DOHH2 (cell line): Measurements from ENCODE around the gene PPARA.

Source experiments
- H3F3A ChIP-seq: fragments of 200-600 bp; sonication (generic), shearing (Covaris generic); 2 replicates; pipeline ENCODE4 v1.6.0; 2016; ENCODE audit warnings: antibody characterized with exemption, mild to moderate bottlenecking; ENCODE audit not compliant: control insufficient read depth, insufficient read depth
- H3K27ac ChIP-seq: fragments of 200-600 bp; sonication (generic); 2 replicates; pipeline ENCODE4 v1.5.1; 2014; ENCODE audit warnings: low read depth, mild to moderate bottlenecking, low read length, moderate library complexity
- H3K27me3 ChIP-seq: fragments of 200-600 bp; sonication (generic); 2 replicates; pipeline ENCODE4 v1.6.1; 2014; ENCODE audit warnings: mild to moderate bottlenecking, low read length, mixed read lengths; ENCODE audit not compliant: control insufficient read depth
- H3K36me3 ChIP-seq: fragments of 200-600 bp; sonication (generic); 2 replicates; pipeline ENCODE4 v1.6.1; 2014; ENCODE audit warnings: mild to moderate bottlenecking, low read length, moderate library complexity, mixed read lengths; ENCODE audit not compliant: control insufficient read depth
- H3K4me1 ChIP-seq: fragments of 200-600 bp; sonication (generic); 2 replicates; pipeline ENCODE4 v1.6.1; 2014; ENCODE audit warnings: mild to moderate bottlenecking, low read length, mixed read lengths; ENCODE audit not compliant: control insufficient read depth
- H3K4me2 ChIP-seq: fragments of 200-600 bp; sonication (generic); 2 replicates; pipeline ENCODE4 v1.6.0; 2014; ENCODE audit warnings: mild to moderate bottlenecking, low read length, moderate library complexity
- H3K4me3 ChIP-seq: fragments of 200-600 bp; sonication (generic); 2 replicates; pipeline ENCODE4 v1.5.1; 2014; ENCODE audit warnings: mild to moderate bottlenecking, low read length, mixed read lengths
- H3K79me2 ChIP-seq: fragments of 200-600 bp; sonication (generic); 2 replicates; pipeline ENCODE4 v1.6.1; 2014; ENCODE audit warnings: mild to moderate bottlenecking, low read length, mixed read lengths; ENCODE audit not compliant: control insufficient read depth
- H3K9me2 ChIP-seq: fragments of 200-600 bp; sonication (generic); replicated peaks from 2 replicates; pipeline ENCODE4 v1.6.1; 2014; ENCODE audit warnings: mild to moderate bottlenecking, low read length, mixed read lengths; ENCODE audit not compliant: control insufficient read depth
- H3K9me3 ChIP-seq: fragments of 200-600 bp; sonication (generic); 2 replicates; pipeline ENCODE4 v1.6.1; 2014; ENCODE audit warnings: antibody characterized with exemption, low read length, mixed read lengths; ENCODE audit not compliant: control insufficient read depth, insufficient read depth
- H4K20me1 ChIP-seq: fragments of 200-600 bp; sonication (generic); 2 replicates; pipeline ENCODE4 v1.6.0; 2014; ENCODE audit warnings: low read depth, mild to moderate bottlenecking, antibody characterized with exemption, low read length, moderate library complexity; ENCODE audit not compliant: control insufficient read depth, insufficient read depth
- CTCF ChIP-seq: fragments of 200-600 bp; sonication (generic); IDR thresholded peaks from one replicate; pipeline ENCODE4 v1.5.1; 2014; ENCODE audit warnings: antibody characterized with exemption, mild to moderate bottlenecking, low read depth, low read length; ENCODE audit not compliant: poor library complexity, severe bottlenecking
- EZH2phosphoT487 ChIP-seq: fragments of 200-600 bp; sonication (generic); IDR thresholded peaks from 2 replicates; pipeline ENCODE4 v1.6.1; 2017; ENCODE audit warnings: borderline replicate concordance, mild to moderate bottlenecking, antibody characterized with exemption, low read length, moderate library complexity, mixed read lengths

PPARA gene

DNA sequence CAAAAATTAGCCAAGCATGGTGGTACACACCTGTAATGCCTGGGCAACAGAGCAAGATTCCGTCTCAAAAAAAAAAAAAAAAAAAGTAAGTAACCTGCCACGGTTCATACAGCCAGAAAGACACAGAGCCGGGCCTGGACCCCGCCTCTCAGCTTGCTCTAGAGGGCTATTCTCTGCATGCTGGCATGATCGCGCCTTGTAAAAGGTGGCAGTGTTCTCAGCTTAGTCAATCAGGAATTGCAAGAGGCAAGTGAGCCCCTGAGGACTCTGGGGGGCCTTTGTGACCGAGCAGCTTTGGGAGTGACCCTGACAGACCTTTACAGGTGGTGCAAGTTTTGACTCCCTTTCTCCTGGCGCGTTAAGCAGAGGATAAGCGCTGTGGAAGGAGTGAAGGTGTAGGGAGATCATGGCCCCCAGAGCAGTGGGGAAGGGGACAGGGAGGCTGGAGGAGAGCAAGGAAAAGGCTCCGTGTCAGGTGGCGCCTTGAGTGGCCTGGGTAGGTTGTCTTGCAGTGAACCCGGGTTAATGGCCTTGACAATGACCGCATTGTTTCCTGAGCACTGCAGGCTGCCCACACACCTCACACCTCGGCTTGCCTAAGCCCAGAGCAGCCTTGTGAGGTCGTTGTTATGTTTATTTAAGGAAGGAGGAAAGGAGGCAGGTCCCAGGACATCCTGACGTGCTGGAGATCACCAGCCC, 50.9 kb downstream of the PPARA start:
- Histone ChIP-seq H3K36me3 (no peaks in the 10 kb centered on the region), H3K4me2 (no peak overlapping the region), H3K27me3 (no peaks in the 10 kb centered on the region), H3F3A (no peaks in the 10 kb centered on the region), H3K9me2 (no peaks in the 10 kb centered on the region), H4K20me1 (no peaks in the 10 kb centered on the region), H3K4me3 (no peak overlapping the region), H3K9me3 (no peaks in the 10 kb centered on the region), H3K4me1 (no peaks in the 10 kb centered on the region), H3K79me2 (no peaks in the 10 kb centered on the region), H3K27ac (no peak overlapping the region)
- TF ChIP-seq EZH2phosphoT487 = no peak
- no peak for TF ChIP-seq CTCF

DNA sequence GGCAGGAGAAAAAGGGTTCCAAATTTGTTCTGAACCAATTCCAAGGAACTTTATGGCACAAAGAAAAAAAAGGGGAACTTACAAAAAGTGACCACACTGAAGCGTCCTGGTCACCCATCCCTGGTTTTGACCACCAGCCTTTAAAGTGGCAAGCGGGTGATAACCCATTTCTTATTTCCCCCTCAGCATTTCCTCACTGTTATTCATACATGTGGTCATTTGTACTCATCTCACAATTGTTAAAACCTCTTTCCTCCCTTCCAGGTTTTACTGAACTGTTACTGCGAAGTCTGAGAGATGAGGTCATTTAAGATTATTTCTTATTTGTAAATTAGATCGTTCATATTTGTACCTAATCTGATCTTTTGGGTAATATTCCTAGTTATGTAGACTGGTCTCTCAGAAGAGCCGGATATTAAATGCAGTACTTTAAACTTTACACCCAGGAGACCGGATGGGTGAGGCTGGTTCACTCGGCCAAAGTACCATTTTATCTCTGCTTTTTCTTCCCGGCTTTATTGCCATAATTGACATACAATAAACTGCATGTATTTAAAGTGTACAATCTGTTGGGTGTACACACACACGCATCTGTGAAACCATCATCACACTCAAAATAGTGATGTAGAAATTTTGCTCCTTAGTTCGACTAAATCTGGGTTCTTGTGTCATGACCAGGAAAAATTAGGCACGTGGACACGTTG, 52.7 kb downstream of the PPARA start:
- no peak overlapping the region for H3K4me3 ChIP-seq
- no peak overlapping the region for H3K4me2 ChIP-seq
- no peaks in the 10 kb centered on the region for H3F3A ChIP-seq
- no peak overlapping the region for H3K27ac ChIP-seq
- H3K9me2 ChIP-seq = no peaks in the 10 kb centered on the region
- no peaks in the 10 kb centered on the region for H3K79me2 ChIP-seq
- no peaks in the 10 kb centered on the region for H3K27me3 ChIP-seq
- no peaks in the 10 kb centered on the region for H3K36me3 ChIP-seq
- no peaks in the 10 kb centered on the region for H3K4me1 ChIP-seq
- H3K9me3 ChIP-seq = no peaks in the 10 kb centered on the region
- H4K20me1 ChIP-seq = no peaks in the 10 kb centered on the region
- no peak for TF ChIP-seq CTCF
- TF ChIP-seq EZH2phosphoT487 = no peak

GRCh38 chr22:46203601-46203980, 53.3 kb downstream of the PPARA start:
- Histone ChIP-seq H3K79me2 (no peaks in the 10 kb centered on the region), H3K9me3 (no peaks in the 10 kb centered on the region), H3K27ac (no peak overlapping the region), H3K4me3 (no peak overlapping the region), H3K9me2 (no peaks in the 10 kb centered on the region), H3F3A (no peaks in the 10 kb centered on the region), H3K36me3 (no peaks in the 10 kb centered on the region), H3K27me3 (no peaks in the 10 kb centered on the region), H3K4me1 (no peaks in the 10 kb centered on the region), H4K20me1 (no peaks in the 10 kb centered on the region), H3K4me2 (no peak overlapping the region)
- TF ChIP-seq CTCF = no peak
